Stimulated activated CD8-positive, alpha-beta memory T cell treated with anti-CD3 and anti-CD28 coated beads, Interleukin-7, amount 100 ng/mL, for 4 hours (primary cell): Measurements from ENCODE around the gene OR51B2.
"Not testable (repeated sequence)": the region's sequence is repeated elsewhere in the genome, so short reads cannot be mapped to it uniquely, and the experiment has no call there.

Source experiments
- DNase-seq, 2 donors: peaks; one replicate each; pipeline ENCODE4 v3.0.0-alpha.2; 2020; ENCODE audit warnings: low read depth in 2 of 2

OR51B2 gene, protein sequence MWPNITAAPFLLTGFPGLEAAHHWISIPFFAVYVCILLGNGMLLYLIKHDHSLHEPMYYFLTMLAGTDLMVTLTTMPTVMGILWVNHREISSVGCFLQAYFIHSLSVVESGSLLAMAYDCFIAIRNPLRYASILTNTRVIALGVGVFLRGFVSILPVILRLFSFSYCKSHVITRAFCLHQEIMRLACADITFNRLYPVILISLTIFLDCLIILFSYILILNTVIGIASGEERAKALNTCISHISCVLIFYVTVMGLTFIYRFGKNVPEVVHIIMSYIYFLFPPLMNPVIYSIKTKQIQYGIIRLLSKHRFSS

DNA sequence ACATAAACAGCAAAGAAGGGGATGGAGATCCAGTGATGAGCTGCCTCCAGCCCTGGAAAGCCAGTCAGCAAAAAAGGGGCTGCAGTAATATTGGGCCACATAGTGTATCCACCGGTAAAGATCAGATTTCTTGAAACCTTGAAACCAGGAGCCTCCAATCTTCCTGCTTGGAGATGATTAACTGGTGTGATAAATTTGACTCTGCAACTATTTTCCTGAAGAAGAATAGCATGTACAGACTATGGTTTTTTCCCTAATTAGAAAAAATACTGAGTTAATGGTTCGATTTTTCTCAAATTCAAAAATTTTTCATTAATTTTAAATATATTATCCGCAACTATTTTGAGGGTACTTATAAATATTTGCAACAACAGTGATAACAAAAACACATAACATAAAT, at the start of gene OR51B2:
OR51B2 (minus strand) TSS at position 101 of the 400 bp plus-strand sequence; CDS start at position 101, 0 bp downstream.
- DNase-seq, result no peak

DNA sequence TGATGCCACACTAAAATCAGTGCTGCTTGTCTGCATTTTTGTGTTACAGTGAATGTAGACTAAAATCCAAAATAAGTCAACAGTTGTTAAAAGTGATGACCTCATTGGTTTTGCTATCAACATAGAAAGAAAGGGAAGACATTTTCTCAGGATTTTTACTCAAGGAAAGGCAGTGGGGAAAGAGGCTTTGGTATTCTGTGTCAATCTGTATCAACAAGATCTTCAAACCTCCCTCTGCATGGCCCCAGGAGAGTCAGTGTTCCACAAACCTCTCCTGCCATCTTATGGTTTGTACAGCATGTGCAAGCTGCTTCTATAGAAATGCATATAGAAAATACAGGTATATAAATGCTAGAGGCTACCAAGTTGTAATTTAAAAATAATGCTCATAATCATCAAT, 45.7 kb upstream of the OR51B2 start:
- DNase-seq, result no peak

DNA sequence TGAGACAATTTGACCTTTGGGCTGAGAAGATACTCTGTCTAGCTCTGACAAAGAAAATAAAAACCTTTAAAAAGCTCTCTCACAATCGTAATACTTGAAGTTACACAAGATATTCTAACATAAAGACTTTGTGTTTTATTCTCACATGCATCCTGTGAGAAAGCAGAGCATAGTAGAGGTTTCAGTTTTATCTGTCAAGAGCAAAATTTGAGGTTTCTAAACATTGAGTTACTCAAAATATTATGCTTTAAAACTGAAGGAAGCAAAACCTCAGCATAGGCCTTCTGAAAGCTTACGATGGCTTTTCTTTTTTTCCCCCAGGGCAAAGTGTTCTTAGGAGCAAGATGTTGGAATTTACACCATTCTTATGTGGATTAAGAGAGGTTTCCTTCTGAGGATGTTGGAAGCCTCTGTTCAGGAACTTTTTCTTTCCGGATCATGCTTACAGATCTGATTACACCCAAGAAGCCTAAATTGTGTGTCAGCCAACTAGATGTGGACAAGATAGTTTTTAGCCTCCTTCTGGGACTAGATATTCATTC, 44.5 kb upstream of the OR51B2 start:
- DNase-seq, result no peak

DNA sequence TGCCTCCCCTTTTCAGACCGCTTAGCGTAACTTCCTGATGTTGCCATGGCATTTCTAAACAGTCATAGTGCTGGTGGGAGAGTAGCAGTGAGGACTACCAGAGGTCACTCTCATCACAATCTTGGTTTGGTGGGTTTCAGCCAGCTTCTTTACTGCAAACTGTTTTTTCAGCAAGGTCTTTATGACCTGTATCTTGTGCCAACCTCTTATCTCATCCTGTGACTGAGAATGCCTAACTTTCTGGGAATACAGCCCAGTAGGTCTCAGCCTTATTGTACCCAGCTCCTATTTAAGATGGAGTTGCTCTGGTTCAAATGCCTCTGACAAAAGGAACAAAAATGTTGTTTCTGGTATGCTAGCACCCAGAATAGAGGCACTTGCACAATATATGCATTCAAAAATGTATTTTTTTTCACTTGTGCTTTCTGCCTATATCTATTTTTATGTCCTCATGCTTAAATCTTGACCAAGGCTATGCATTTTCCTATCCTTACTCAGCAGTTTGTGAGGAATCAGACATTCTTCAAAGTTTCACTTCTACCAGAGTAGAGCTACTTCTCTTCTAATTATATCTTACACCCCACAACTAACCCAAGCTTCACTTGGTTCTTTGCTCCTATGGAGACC, 43.5 kb upstream of the OR51B2 start:
- no peak for DNase-seq

DNA sequence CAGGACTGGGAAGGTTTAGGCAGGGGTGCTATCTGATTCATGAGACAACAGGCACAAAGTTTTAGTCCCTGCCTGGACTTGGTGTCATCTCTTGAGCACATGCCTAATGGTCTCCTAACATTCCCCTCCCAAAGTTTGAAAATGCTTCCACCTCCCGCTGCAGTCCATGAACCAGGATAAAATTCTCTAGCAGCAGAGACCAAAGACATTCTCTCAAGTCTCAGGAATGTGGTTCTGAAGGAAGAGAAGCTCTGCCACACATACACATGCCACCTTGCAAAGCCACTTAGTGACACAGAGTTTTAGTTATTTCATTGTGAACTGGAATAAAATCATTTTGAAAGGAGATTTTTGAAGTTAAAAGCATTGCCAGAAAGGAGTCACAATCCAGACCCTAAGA, 42.8 kb upstream of the OR51B2 start:
- no peak for DNase-seq

DNA sequence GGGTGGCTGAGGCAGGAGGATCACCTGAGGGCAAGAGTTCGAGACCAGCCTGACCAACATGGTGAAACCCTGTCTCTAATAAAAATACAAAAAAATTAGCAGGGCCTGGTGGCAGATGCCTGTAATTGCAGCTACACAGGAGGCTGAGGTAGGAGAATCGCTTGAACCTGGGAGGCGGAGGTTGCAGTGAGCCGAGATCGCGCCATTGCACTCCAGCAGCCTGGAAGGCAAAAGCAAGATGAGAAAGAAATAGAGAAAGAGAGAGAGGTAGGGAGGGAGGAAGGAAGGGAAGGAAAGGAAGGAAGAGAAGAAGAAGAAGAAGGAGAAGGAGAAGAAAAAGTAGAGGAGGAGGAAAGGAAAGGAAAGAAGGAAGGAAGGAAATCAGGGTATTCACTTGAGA, 42.3 kb upstream of the OR51B2 start:
- not testable (repeated sequence) for DNase-seq

DNA sequence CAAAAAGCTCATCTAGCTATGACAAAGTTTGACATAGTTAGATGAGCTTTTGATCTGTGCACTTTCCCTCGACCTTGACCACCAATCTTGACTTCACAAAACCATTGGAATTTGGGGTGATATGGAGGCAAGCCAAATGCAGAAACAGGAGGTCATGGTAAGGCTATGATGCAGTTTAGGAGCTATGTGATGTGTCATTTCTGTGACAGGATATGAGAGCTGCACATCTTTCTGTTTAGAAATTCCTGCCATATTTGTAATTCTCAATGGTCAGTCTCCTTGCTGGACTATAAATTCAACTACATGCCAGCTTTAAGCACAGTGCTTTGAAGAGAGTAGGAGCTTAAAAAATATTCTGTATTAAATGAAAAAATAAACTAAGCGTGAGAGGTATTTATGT, 40.1 kb upstream of the OR51B2 start:
- no peak for DNase-seq

DNA sequence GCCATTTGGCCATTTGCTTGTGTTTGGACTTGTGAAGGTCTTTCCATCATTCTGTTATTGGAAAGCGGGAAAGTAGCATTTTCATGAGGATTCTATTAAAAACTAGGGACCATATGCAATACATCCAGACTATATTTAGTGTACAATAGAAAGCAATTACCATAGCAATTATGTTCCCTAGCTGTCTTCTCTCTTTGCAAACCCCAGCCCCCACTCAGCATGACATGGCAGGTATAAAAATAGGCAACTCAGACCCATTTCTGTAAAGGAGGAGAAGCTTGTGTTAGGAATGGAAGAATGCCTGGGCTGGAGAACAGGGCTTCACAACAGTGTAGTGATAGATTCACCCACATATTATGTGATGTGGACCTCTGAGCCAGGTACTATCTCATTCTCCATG, 39.6 kb upstream of the OR51B2 start:
- DNase-seq, result no peak

DNA sequence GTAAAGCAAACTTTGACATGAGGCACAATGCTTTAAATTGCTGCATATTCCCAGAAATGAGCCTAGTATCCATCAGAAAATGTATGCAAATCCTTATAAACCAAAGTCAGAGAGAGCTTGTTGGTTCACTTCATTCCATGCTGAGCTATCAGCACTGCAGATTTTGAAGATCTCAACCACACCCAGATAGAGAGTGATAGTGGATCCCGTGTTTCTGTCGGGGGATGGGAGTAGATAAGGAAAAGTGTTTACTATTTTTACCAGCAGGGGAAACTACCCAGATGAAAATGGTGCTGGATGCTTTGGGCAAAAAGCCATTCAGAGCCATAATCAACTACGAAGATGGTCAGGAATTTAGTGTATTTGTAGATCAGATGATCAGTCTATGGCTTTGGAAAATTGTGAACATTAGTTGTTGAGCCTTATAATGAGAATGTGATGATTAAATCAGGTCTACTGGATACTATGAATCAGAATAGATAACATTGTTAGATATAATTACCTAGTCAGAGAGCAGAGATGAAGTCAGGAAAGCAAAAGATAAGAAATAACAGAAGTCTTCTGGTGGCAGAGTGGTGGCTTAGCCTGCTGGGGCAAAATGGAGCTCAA, 38.0 kb upstream of the OR51B2 start:
- DNase-seq, result no peak

DNA sequence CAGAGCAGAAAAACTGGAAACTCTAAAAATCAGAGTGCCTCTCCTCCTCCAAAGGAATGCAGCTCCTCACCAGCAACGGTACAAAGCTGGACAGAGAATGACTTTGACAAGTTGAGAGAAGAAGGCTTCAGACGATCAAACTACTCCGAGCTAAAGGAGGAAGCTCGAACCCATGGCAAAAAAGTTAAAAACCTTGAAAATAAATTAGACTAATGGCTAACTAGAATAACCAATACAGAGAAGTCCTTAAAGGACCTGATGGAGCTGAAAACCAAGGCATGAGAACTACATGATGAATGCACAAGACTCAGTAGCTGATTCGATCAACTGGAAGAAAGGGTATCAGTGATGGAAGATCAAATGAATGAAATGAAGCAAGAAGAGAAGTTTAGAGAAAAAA, 31.9 kb upstream of the OR51B2 start:
- DNase-seq, result not testable (repeated sequence)

DNA sequence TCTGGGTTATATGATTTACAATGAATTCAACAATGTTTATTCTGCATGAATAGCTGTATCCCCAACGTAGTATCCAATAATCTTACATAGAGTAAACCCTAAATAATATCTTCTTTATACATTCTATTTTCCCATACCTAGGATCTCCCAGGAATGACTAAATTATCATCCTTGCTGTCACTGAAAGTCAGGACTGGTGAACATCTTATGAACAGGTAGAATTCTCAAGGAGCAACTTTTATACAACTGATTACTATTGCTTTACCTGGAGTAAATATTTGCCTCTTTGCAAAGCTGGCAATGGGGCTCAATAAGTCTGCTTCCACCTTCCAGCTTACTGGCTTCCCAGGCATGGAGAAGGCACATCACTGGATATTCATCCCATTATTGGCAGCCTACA, 27.1 kb upstream of the OR51B2 start, which contains the start of gene OR51B6:
OR51B6 (plus strand) TSS at position 301 of the 400 bp plus-strand sequence; CDS start at position 301, 0 bp downstream.
- DNase-seq, result no peak

DNA sequence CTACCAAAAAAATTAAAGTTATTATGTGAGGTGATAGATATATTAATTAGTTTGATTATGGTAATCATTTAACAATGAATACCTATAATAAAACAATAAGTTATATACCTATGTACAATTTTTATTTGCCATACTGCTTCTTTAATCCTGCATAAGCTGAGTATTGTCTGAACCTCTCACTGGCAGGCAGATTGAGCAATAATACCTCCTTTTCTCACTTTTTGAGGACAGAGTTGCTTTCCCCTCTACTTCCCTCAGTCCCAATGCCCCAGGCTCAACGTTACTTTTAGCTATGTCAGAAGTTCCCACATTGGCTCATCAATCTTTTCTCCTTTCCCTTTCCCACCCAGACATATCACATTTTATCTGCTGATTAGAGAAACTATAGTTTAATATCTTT, 25.5 kb upstream of the OR51B2 start:
- DNase-seq, result no peak

DNA sequence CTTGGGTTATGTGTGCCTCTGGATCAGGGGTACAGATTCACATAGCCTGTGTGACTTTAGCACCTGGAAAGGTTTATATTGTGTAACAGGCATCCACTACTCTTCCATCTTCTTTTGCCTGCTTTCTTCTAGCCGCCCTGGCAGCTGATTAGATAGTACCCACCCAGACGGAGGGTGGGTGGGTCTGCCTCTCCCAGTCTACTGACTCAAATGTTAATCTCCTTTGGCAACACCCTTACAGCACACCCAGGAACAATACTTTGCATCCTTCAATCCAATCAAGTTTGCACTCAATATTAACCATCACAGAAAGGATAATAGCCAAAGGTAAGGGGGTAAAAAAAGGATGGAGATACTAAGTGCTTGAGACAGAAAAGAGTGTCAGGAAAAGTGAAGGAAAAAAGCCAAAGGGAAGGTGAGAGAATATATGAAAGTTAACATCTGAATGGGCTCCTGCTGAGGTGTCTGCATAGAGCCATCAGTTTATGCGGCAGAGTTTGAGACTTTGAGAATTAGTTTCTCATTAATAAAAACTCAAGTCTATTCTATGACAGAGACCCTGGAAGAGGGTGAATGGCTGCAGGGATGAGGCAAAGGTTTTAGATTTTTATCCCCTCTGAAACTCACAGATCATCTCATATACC, 24.6 kb upstream of the OR51B2 start:
- no peak for DNase-seq

DNA sequence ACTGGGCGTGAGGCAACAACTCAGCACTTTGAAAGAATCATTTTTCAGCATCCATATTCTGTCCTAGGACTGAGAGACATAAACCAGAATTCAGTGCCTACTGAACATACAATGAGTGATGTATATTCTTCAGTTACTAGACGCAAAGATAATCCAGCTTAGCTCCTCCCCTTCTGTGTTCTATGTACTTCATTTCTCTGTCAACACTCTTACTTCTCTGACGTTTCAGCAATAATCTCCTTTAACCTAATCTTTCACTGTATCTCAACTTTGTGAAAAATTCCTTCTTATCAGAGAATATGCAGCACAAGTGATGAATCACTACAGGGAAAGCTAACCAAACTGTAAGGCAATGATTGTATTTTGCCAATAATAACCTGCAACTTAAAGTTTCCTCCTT, 21.7 kb upstream of the OR51B2 start:
- no peak for DNase-seq

DNA sequence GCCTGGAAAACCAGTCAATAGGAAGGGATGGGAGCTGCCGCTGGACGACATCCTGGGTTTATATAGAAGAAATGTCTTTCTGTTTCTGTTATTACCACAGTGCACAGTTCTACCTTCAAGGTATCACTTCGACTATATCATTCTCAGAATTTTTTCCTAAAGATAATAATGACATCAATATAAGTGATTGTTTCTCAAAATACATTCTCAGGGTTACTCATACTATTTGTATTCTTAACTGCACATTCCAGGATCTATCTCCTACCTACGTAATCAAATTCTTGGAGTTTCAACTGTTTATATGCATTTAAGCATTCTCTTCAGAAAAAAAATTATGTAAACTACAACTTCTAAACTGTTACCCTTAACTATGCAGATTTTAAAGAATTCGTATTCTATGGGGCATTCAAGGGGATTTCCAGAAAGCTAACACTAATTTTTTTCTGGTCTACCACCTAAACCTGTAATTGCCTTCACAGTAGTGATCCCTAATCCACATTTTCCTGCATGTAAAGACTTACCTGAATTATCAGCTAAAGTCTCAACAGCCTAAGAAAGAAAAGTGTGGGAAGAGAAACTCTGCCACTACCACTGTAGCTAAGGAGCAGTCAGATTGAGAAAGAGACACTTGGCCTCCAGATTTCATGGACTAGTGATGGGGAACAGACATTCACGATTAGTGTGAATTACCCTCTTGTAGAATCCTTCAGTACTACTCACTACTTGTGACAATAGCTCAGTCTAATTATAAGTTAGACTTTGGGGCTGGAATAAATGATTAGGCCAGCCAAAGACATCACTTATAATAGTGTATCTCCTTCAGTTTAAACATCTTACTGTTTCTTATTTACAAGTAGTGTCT, 19.6 kb upstream of the OR51B2 start, which contains the start of gene OR51B5:
OR51B5 (minus strand) TSS at position 51 of the 862 bp plus-strand sequence; CDS start at position 51, 0 bp downstream.
- DNase-seq, result no peak

DNA sequence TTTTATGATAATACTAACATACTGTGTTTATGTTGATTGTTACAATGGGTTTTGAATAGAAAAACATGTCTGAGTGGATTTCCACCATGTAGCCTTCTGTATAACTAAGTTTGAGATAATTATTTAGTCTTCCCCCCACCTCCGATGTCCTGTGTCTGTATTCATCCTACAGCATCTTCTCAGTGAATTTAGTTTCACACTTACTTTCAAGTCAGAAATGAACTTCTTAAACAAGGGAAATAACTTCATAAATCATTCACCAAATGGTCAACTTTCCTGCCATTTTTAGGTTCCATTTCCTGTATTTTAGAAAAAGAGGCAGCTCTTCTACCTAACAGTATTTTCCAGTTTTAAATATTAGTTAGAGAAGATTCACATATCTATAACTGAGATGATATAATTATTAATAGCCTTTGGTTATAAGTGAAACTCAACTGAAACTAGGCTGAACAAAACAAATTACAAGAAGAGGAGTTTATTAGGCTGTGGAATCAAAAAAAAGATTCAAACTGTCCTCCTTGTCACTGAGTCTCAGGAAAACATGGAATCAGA, 15.8 kb upstream of the OR51B2 start:
- no peak for DNase-seq

DNA sequence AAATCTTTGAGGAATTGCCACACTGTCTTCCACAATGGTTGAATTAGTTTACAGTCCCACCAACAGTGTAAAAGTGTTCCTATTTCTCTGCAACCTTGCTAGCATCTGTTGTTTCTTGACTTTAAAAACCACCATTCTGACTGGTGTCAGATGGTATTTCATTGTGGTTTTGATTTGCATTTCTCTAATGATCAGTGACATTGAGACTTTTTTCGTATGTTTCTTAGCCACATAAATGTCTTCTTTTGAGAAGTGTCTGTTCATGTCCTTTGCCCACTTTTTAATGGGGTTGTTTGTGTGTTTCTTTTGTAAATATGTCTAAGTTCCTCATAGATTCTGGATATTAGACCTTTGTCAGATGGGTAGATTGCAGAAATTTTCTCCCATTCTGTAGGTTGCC, 13.2 kb upstream of the OR51B2 start:
- not testable (repeated sequence) for DNase-seq

DNA sequence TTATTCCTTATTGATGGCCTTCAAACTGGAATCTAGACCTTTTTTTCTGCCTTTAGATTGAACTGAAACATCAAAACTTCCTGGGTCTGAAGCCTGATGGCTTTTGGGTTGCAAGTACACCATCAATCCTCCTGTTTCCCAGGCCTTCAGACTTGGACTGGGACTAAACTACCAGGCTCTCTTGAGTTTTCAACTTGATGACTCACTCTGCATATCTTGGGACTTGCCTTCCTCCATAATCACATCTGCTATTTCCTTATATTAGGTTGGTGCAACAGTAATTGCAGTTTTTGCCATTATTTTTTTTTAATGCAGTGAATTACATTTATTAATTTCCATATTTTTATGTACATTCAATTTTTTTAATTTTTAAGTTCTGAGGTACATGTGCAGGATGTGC, 12.2 kb upstream of the OR51B2 start:
- no peak for DNase-seq

DNA sequence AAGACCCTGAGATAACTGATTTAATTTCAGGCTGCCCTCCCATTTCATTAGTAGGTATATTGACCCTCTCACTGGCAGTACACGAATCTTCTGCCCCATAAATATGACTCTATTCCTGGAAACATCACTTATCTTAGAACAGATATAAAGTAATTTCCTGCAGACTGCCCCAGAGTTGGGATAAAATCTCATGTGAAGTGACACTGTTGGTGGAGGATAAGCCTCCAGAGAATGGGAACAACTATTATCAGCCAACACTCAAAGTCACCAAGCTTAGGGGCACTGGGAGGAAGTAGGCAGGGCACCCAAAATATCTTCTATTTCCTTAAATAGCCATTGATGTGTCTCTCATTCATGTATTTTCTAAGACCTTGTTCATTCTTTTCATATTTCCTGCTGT, 11.1 kb upstream of the OR51B2 start:
- DNase-seq, result no peak

DNA sequence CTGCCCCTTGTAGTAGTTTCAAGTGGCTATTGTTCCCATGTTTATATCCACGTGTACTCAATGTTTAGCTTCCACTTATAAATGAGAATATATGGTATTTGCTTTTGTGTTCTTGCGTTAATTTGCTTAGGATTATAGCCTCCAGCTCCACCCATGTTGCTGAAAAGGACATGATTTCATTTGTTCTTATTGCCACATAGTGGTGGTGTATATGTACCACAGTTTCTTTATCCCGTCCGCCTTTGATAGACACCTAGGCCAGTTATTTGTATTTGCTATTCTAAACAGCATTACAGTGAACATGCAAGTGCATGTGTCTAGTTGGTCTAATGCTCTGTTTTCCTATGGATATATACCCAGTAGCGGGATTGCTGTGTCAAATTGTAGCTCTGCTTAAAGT, 6.8 kb downstream of the OR51B2 start:
- DNase-seq, result no peak
